Activated CD8-positive, alpha-beta memory T cell treated with anti-CD3 and anti-CD28 coated beads, Interleukin-2, amount 50 U/mL, for 1 hour (primary cell): ENCODE results near the gene EIF1AD.
"Not testable (repeated sequence)": the region's sequence is repeated elsewhere in the genome, so short reads cannot be mapped to it uniquely, and the experiment has no call there.

Source experiments
- DNase-seq: peaks from one replicate; pipeline ENCODE4 v3.0.0-alpha.2; 2020; ENCODE audit errors: extremely low read depth

The EIF1AD gene

GRCh38 chr11:66022401-66023185, 20.6 kb upstream of the EIF1AD start:
- DNase-seq = no peak

- DNase-seq = no peak
Observed at GRCh38 chr11:66020618-66021357, 18.8 kb upstream of the EIF1AD start.

- no peak for DNase-seq
Observed at GRCh38 chr11:66020212-66020611, 18.3 kb upstream of the EIF1AD start.

GRCh38 chr11:66017321-66017720, 15.4 kb upstream of the EIF1AD start:
- DNase-seq = no peak

- no peak for DNase-seq
Observed at GRCh38 chr11:66016793-66017177, 14.8 kb upstream of the EIF1AD start.

- no peak for DNase-seq
Observed at GRCh38 chr11:66015936-66016792, 14.2 kb upstream of the EIF1AD start.

GRCh38 chr11:66015454-66015881, 13.5 kb upstream of the EIF1AD start:
- DNase-seq = no peak

GRCh38 chr11:66014804-66015453, 13.0 kb upstream of the EIF1AD start:
- no peak for DNase-seq

- no peak for DNase-seq
Observed at GRCh38 chr11:66013762-66014100, 11.8 kb upstream of the EIF1AD start.

- DNase-seq = no peak
Observed at GRCh38 chr11:66012946-66013761, 11.2 kb upstream of the EIF1AD start.

- DNase-seq = no peak
Observed at GRCh38 chr11:66012371-66012945, 10.5 kb upstream of the EIF1AD start.

- DNase-seq = no peak
Observed at GRCh38 chr11:66011785-66012303, 9.9 kb upstream of the EIF1AD start, which contains the start of gene CST6. Gene CST6 (plus strand): TSS chr11:66012008. CDS start chr11:66012045, 37 bp downstream.

GRCh38 chr11:66011239-66011784, 9.4 kb upstream of the EIF1AD start:
- no peak for DNase-seq

GRCh38 chr11:66010036-66010435, 8.1 kb upstream of the EIF1AD start:
- not testable (repeated sequence) for DNase-seq

GRCh38 chr11:66008468-66009101, 6.6 kb upstream of the EIF1AD start:
- no peak for DNase-seq

GRCh38 chr11:66008095-66008467, 6.1 kb upstream of the EIF1AD start:
- no peak for DNase-seq

GRCh38 chr11:66007201-66007634, 5.3 kb upstream of the EIF1AD start:
- no peak for DNase-seq

GRCh38 chr11:66006891-66007176, 4.9 kb upstream of the EIF1AD start:
- no peak for DNase-seq

- DNase-seq = no peak
Observed at GRCh38 chr11:66006134-66006890, 4.4 kb upstream of the EIF1AD start.
